ENCODE results near the gene ANTXRL. TPM values are rescaled to one million over a fixed set of nuclear protein-coding genes. Genes with fewer than 3 reads are reported as not detected.

Gene ANTXRL
- total RNA-seq, 1 donor from 2014 or later = not detected

GRCh38 chr10:46308113-46308415 is 21.3 kb downstream of the ANTXRL start:
- no peak for DNase-seq (ENCODE audit: low read depth)

- no peak for DNase-seq (ENCODE audit: low read depth)
These were observed 22.1 kb downstream of the ANTXRL start for GRCh38 chr10:46308666-46309450.

- no peak for DNase-seq (ENCODE audit: low read depth)
These were observed 22.8 kb downstream of the ANTXRL start for GRCh38 chr10:46309511-46310142.

- DNase-seq (ENCODE audit: low read depth) = no peak
These were observed 23.3 kb downstream of the ANTXRL start for GRCh38 chr10:46310143-46310514.

GRCh38 chr10:46310851-46311250 is 24.1 kb downstream of the ANTXRL start:
- no peak for DNase-seq (ENCODE audit: low read depth)

- no peak for DNase-seq (ENCODE audit: low read depth)
These were observed 24.7 kb downstream of the ANTXRL start for GRCh38 chr10:46311501-46311951.

GRCh38 chr10:46311961-46312431 is 25.2 kb downstream of the ANTXRL start:
- peak; percentile 23 for DNase-seq (ENCODE audit: low read depth)

GRCh38 chr10:46312953-46313352 is 26.2 kb downstream of the ANTXRL start:
- DNase-seq (ENCODE audit: low read depth) = no peak

- no peak for DNase-seq (ENCODE audit: low read depth)
These were observed 27.3 kb downstream of the ANTXRL start for GRCh38 chr10:46314071-46314470.

- peak; percentile 9 for DNase-seq (ENCODE audit: low read depth)
These were observed 28.5 kb downstream of the ANTXRL start for GRCh38 chr10:46315071-46315860.

GRCh38 chr10:46317370-46317769 is 30.6 kb downstream of the ANTXRL start:
- no peak for DNase-seq (ENCODE audit: low read depth)

GRCh38 chr10:46317889-46318288 is 31.1 kb downstream of the ANTXRL start:
- no peak for DNase-seq (ENCODE audit: low read depth)

- DNase-seq (ENCODE audit: low read depth) = no peak
These were observed 32.0 kb downstream of the ANTXRL start for GRCh38 chr10:46318799-46319198.

- DNase-seq (ENCODE audit: low read depth) = no peak
These were observed 32.6 kb downstream of the ANTXRL start for GRCh38 chr10:46319389-46319788.

GRCh38 chr10:46321770-46322169 is 35.0 kb downstream of the ANTXRL start:
- DNase-seq (ENCODE audit: low read depth) = no peak

GRCh38 chr10:46323176-46323575 is 36.4 kb downstream of the ANTXRL start:
- no peak for DNase-seq (ENCODE audit: low read depth)

GRCh38 chr10:46325021-46325420 is 38.2 kb downstream of the ANTXRL start:
- DNase-seq (ENCODE audit: low read depth) = no peak

- DNase-seq (ENCODE audit: low read depth) = no peak
These were observed 39.3 kb downstream of the ANTXRL start for GRCh38 chr10:46326066-46326465.

- DNase-seq (ENCODE audit: low read depth) = no peak
These were observed 40.2 kb downstream of the ANTXRL start for GRCh38 chr10:46326971-46327370.

GRCh38 chr10:46327685-46328084 is 40.9 kb downstream of the ANTXRL start:
- DNase-seq (ENCODE audit: low read depth) = no peak

GRCh38 chr10:46328853-46329689 is 42.3 kb downstream of the ANTXRL start:
- DNase-seq (ENCODE audit: low read depth) = no peak

- DNase-seq (ENCODE audit: low read depth) = no peak
These were observed 42.9 kb downstream of the ANTXRL start for GRCh38 chr10:46329690-46330016.
